ENCODE data around the gene MYB.

DNA sequence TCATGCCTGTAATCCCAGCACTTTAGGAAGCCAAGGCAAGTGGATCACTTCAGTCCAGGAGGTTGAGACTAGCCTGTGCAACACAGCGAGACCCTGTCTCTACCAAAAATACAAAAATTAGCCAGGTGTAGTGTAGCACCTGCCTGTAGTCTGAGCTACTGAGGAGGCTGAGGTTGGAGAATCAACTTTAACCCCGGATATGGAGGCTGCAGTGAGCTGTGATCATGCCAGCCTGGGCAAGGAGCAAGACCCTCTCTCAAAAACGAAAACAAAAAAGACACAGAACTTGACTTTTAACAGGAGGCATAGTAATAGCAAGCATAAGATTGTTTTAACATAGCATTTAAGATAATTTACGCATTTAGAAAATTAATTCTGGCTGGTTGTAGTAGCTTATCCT lies 32.5 kb downstream of the MYB start:
- TF ChIP-seq EZH2phosphoT487 (IDR thresholded peaks at IDR 0.05; ENCODE audit: unreplicated experiment) (no peak), EZH2 (IDR thresholded peaks at IDR 0.05; ENCODE audit: low read depth, unreplicated experiment) (no peak), STAT1 (IDR thresholded peaks at IDR 0.05; ENCODE audit: unreplicated experiment) (no peak), POLR2AphosphoS5 (IDR thresholded peaks at IDR 0.05; ENCODE audit: low read depth) (no peak), JUNB (IDR thresholded peaks at IDR 0.05; ENCODE audit: unreplicated experiment) (no peak), ZNF331 (CRISPR knock-in tag; IDR thresholded peaks at IDR 0.05; ENCODE audit: low read depth) (no peak), ZNF114 (CRISPR knock-in tag; IDR thresholded peaks at IDR 0.05) (no peak), NANOG (IDR thresholded peaks at IDR 0.05; ENCODE audit: borderline replicate concordance) (no peak), CREB1 (CRISPR knock-in tag; IDR thresholded peaks at IDR 0.05; ENCODE audit: low read depth) (no peak)
- TF ChIP-seq, protein P1, sequence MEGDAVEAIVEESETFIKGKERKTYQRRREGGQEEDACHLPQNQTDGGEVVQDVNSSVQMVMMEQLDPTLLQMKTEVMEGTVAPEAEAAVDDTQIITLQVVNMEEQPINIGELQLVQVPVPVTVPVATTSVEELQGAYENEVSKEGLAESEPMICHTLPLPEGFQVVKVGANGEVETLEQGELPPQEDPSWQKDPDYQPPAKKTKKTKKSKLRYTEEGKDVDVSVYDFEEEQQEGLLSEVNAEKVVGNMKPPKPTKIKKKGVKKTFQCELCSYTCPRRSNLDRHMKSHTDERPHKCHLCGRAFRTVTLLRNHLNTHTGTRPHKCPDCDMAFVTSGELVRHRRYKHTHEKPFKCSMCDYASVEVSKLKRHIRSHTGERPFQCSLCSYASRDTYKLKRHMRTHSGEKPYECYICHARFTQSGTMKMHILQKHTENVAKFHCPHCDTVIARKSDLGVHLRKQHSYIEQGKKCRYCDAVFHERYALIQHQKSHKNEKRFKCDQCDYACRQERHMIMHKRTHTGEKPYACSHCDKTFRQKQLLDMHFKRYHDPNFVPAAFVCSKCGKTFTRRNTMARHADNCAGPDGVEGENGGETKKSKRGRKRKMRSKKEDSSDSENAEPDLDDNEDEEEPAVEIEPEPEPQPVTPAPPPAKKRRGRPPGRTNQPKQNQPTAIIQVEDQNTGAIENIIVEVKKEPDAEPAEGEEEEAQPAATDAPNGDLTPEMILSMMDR (conservative IDR thresholded peaks at IDR 0.05; ENCODE audit: low read depth in 2 of 2): no peak
- TF ChIP-seq, protein P2, sequence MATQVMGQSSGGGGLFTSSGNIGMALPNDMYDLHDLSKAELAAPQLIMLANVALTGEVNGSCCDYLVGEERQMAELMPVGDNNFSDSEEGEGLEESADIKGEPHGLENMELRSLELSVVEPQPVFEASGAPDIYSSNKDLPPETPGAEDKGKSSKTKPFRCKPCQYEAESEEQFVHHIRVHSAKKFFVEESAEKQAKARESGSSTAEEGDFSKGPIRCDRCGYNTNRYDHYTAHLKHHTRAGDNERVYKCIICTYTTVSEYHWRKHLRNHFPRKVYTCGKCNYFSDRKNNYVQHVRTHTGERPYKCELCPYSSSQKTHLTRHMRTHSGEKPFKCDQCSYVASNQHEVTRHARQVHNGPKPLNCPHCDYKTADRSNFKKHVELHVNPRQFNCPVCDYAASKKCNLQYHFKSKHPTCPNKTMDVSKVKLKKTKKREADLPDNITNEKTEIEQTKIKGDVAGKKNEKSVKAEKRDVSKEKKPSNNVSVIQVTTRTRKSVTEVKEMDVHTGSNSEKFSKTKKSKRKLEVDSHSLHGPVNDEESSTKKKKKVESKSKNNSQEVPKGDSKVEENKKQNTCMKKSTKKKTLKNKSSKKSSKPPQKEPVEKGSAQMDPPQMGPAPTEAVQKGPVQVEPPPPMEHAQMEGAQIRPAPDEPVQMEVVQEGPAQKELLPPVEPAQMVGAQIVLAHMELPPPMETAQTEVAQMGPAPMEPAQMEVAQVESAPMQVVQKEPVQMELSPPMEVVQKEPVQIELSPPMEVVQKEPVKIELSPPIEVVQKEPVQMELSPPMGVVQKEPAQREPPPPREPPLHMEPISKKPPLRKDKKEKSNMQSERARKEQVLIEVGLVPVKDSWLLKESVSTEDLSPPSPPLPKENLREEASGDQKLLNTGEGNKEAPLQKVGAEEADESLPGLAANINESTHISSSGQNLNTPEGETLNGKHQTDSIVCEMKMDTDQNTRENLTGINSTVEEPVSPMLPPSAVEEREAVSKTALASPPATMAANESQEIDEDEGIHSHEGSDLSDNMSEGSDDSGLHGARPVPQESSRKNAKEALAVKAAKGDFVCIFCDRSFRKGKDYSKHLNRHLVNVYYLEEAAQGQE (IDR thresholded peaks at IDR 0.05; ENCODE audit: unreplicated experiment): no peak
- TF ChIP-seq, protein P3, sequence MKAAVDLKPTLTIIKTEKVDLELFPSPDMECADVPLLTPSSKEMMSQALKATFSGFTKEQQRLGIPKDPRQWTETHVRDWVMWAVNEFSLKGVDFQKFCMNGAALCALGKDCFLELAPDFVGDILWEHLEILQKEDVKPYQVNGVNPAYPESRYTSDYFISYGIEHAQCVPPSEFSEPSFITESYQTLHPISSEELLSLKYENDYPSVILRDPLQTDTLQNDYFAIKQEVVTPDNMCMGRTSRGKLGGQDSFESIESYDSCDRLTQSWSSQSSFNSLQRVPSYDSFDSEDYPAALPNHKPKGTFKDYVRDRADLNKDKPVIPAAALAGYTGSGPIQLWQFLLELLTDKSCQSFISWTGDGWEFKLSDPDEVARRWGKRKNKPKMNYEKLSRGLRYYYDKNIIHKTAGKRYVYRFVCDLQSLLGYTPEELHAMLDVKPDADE (IDR thresholded peaks at IDR 0.05): no peak
- TF ChIP-seq, protein P4, sequence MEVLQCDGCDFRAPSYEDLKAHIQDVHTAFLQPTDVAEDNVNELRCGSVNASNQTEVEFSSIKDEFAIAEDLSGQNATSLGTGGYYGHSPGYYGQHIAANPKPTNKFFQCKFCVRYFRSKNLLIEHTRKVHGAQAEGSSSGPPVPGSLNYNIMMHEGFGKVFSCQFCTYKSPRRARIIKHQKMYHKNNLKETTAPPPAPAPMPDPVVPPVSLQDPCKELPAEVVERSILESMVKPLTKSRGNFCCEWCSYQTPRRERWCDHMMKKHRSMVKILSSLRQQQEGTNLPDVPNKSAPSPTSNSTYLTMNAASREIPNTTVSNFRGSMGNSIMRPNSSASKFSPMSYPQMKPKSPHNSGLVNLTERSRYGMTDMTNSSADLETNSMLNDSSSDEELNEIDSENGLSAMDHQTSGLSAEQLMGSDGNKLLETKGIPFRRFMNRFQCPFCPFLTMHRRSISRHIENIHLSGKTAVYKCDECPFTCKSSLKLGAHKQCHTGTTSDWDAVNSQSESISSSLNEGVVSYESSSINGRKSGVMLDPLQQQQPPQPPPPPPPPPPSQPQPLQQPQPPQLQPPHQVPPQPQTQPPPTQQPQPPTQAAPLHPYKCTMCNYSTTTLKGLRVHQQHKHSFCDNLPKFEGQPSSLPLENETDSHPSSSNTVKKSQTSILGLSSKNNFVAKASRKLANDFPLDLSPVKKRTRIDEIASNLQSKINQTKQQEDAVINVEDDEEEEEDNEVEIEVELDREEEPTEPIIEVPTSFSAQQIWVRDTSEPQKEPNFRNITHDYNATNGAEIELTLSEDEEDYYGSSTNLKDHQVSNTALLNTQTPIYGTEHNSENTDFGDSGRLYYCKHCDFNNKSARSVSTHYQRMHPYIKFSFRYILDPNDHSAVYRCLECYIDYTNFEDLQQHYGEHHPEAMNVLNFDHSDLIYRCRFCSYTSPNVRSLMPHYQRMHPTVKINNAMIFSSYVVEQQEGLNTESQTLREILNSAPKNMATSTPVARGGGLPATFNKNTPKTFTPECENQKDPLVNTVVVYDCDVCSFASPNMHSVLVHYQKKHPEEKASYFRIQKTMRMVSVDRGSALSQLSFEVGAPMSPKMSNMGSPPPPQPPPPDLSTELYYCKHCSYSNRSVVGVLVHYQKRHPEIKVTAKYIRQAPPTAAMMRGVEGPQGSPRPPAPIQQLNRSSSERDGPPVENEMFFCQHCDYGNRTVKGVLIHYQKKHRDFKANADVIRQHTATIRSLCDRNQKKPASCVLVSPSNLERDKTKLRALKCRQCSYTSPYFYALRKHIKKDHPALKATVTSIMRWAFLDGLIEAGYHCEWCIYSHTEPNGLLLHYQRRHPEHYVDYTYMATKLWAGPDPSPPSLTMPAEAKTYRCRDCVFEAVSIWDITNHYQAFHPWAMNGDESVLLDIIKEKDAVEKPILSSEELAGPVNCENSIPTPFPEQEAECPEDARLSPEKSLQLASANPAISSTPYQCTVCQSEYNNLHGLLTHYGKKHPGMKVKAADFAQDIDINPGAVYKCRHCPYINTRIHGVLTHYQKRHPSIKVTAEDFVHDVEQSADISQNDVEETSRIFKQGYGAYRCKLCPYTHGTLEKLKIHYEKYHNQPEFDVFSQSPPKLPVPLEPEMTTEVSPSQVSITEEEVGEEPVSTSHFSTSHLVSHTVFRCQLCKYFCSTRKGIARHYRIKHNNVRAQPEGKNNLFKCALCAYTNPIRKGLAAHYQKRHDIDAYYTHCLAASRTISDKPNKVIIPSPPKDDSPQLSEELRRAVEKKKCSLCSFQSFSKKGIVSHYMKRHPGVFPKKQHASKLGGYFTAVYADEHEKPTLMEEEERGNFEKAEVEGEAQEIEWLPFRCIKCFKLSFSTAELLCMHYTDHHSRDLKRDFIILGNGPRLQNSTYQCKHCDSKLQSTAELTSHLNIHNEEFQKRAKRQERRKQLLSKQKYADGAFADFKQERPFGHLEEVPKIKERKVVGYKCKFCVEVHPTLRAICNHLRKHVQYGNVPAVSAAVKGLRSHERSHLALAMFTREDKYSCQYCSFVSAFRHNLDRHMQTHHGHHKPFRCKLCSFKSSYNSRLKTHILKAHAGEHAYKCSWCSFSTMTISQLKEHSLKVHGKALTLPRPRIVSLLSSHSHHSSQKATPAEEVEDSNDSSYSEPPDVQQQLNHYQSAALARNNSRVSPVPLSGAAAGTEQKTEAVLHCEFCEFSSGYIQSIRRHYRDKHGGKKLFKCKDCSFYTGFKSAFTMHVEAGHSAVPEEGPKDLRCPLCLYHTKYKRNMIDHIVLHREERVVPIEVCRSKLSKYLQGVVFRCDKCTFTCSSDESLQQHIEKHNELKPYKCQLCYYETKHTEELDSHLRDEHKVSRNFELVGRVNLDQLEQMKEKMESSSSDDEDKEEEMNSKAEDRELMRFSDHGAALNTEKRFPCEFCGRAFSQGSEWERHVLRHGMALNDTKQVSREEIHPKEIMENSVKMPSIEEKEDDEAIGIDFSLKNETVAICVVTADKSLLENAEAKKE (CRISPR knock-in tag; IDR thresholded peaks at IDR 0.05): no peak

Data from GM23338 (cell line).